HEK293T (cell line): ENCODE measurements around the gene SIAE.

Experiments
- ARNT ChIP-seq: fragments of 450-650 bp; IDR thresholded peaks from 2 replicates; pipeline ENCODE4 v1.6.1; 2017; ENCODE audit warnings: mild to moderate bottlenecking
- BHLHE40 ChIP-seq: fragments of 450-650 bp; IDR thresholded peaks from 2 replicates; pipeline ENCODE4 v1.6.1; 2016; ENCODE audit warnings: mild to moderate bottlenecking, moderate library complexity, borderline replicate concordance
- FOXK2 ChIP-seq: fragments of 450-650 bp; IDR thresholded peaks from 2 replicates; pipeline ENCODE4 v1.6.1; 2016; ENCODE audit warnings: mild to moderate bottlenecking
- FOXM1 ChIP-seq: fragments of 450-650 bp; IDR thresholded peaks from 2 replicates; pipeline ENCODE4 v1.6.1; 2017; ENCODE audit warnings: mild to moderate bottlenecking, borderline replicate concordance
- HDGF ChIP-seq: fragments of 450-650 bp; IDR thresholded peaks from 2 replicates; pipeline ENCODE4 v1.6.1; 2017; ENCODE audit warnings: antibody characterized with exemption, borderline replicate concordance
- L3MBTL2 ChIP-seq: fragments of 450-650 bp; conservative IDR thresholded peaks from 2 replicates; pipeline ENCODE4 v1.6.1; 2016; ENCODE audit warnings: mild to moderate bottlenecking
- PKNOX1 ChIP-seq: fragments of 450-650 bp; IDR thresholded peaks from 2 replicates; pipeline ENCODE4 v1.6.1; 2016

- TF ChIP-seq L3MBTL2: no peak
- no peak for TF ChIP-seq PKNOX1
- no peak for TF ChIP-seq FOXM1
- no peak for TF ChIP-seq ARNT
- TF ChIP-seq BHLHE40: no peak
- no peak for TF ChIP-seq FOXK2
- no peak for TF ChIP-seq HDGF
These were observed 38.9 kb upstream of the SIAE start for GRCh38 chr11:124712392-124712791.
